A549 (cell line): ENCODE results near the gene PGAP3. TPM values are rescaled to one million over a fixed set of nuclear protein-coding genes. Genes with fewer than 3 reads are reported as not detected.

ENCODE experiments used
- ATAC-seq, 2 experiments: fragments of 200-7000 bp in 1 of 2; fragments of >200 bp in 1 of 2; cut with Nextera tagmentation in 1 of 2; cut with Tn5 transposase in 1 of 2; 3 replicates each; pipeline versions ENCODE4 v1.8.0 to v1.9.1; 2018 to 2020; ENCODE audit warnings: mild to moderate bottlenecking in 1 of 2, moderate library complexity in 1 of 2
- CTCF ChIA-PET: fragments of 300-600 bp; sonication (Branson Sonifier 250); formaldehyde crosslinking; extraction: SDS; loops from one replicate; lab custom pipeline; 2021; ENCODE audit warnings: antibody characterized with exemption, inconsistent platforms; lab: Yijun Ruan, JAX
- POLR2A ChIA-PET: fragments of 350-600 bp; formaldehyde crosslinking; extraction: SDS; loops from one replicate; lab custom pipeline; 2021; ENCODE audit warnings: antibody characterized with exemption, inconsistent platforms; lab: Yijun Ruan, JAX
- DNase-seq, 2 experiments: peaks; one replicate each; pipeline versions ENCODE4 v3.0.0 to v3.0.0-alpha.2; 2011 to 2016; ENCODE audit warnings: low read depth in 1 of 2, low spot score in 1 of 2
- FAIRE-seq: peaks from 2 replicates; lab custom pipeline; 2011; peaks lifted over from hg19 to GRCh38; lab: Jason Lieb, UNC
- H3K27ac ChIP-seq, 2 experiments: fragments of >200 bp; sonication (Bioruptor Twin); formaldehyde crosslinking; 3 replicates each; pipeline ENCODE4 v1.5.1; 2016 to 2017
- H3K4me1 ChIP-seq: fragments of >200 bp; sonication (Bioruptor Twin); formaldehyde crosslinking; 3 replicates; pipeline ENCODE4 v1.6.1; 2016
- H3K4me2 ChIP-seq: fragments of >200 bp; sonication (Bioruptor Twin); formaldehyde crosslinking; 3 replicates; pipeline ENCODE4 v1.6.1; 2016
- H3K4me3 ChIP-seq: fragments of >200 bp; sonication (Bioruptor Twin); formaldehyde crosslinking; 3 replicates; pipeline ENCODE4 v1.5.1; 2016
- H3K9me3 ChIP-seq: fragments of >200 bp; sonication (Bioruptor Twin); formaldehyde crosslinking; 3 replicates; pipeline ENCODE4 v1.6.1; 2016
- ATOH8 ChIP-seq: fragments of 250-450 bp; sonication (Bioruptor Pico); IDR thresholded peaks from 2 replicates; pipeline ENCODE4 v1.5.0; 2020; ENCODE audit warnings: low read depth, mild to moderate bottlenecking, moderate library complexity
- BCL3 ChIP-seq: fragments of >200 bp; sonication (Bioruptor Twin); formaldehyde crosslinking; IDR thresholded peaks from 3 replicates; pipeline ENCODE4 v1.6.1; 2016
- BHLHE40 ChIP-seq: IDR thresholded peaks from 2 replicates; pipeline ENCODE4 v1.6.1; 2012; ENCODE audit warnings: low read depth, low read length, inconsistent platforms
- CHD4 ChIP-seq: fragments of 200-600 bp; sonication (generic); IDR thresholded peaks from 2 replicates; pipeline ENCODE4 v1.6.1; 2016; ENCODE audit warnings: antibody characterized with exemption, mild to moderate bottlenecking, borderline replicate concordance
- E2F6 ChIP-seq: IDR thresholded peaks from 2 replicates; pipeline ENCODE4 v1.6.1; 2012; ENCODE audit warnings: low read depth, borderline replicate concordance
- ESRRA ChIP-seq: fragments of 150-350 bp; IDR thresholded peaks from 2 replicates; pipeline ENCODE4 v1.6.1; 2014; ENCODE audit warnings: mild to moderate bottlenecking, low read length, borderline replicate concordance
- FOSB ChIP-seq: fragments of 250-450 bp; sonication (Bioruptor Pico); IDR thresholded peaks from 2 replicates; pipeline ENCODE4 v1.5.0; 2020; ENCODE audit warnings: mild to moderate bottlenecking, moderate library complexity
- FOSL2 ChIP-seq, 2 experiments: fragments of 450-650 bp in 1 of 2; fragments of >200 bp in 1 of 2; sonication (Bioruptor Twin) in 1 of 2; formaldehyde crosslinking; IDR thresholded peaks; 2 replicates each; pipeline versions ENCODE4 v1.5.0 to v1.6.1; 2016 to 2020; ENCODE audit warnings: mild to moderate bottlenecking in 1 of 2, moderate library complexity in 1 of 2
- FOXS1 ChIP-seq: fragments of 250-450 bp; sonication (Bioruptor Pico); IDR thresholded peaks from 2 replicates; pipeline ENCODE4 v1.5.0; 2020; ENCODE audit warnings: mild to moderate bottlenecking, moderate library complexity
- HES2 ChIP-seq: fragments of >200 bp; sonication (Bioruptor Twin); formaldehyde crosslinking; IDR thresholded peaks from 2 replicates; pipeline ENCODE4 v1.6.1; 2016
- HMGXB4 ChIP-seq: fragments of 250-450 bp; sonication (Bioruptor Pico); IDR thresholded peaks from 2 replicates; pipeline ENCODE4 v1.5.0; 2021; ENCODE audit warnings: mild to moderate bottlenecking, moderate library complexity, borderline replicate concordance
- HOXA7 ChIP-seq: fragments of 250-450 bp; sonication (Bioruptor Pico); IDR thresholded peaks from 2 replicates; pipeline ENCODE4 v1.5.0; 2020; ENCODE audit warnings: mild to moderate bottlenecking, moderate library complexity
- JUN ChIP-seq, 2 experiments: fragments of >200 bp; sonication (Bioruptor Twin); formaldehyde crosslinking; IDR thresholded peaks; 2 replicates in 1 of 2; 3 replicates in 1 of 2; pipeline ENCODE4 v1.6.1; 2016 to 2017
- JUNB ChIP-seq: fragments of >200 bp; sonication (Bioruptor Twin); formaldehyde crosslinking; IDR thresholded peaks from 2 replicates; pipeline ENCODE4 v1.6.1; 2016
- KDM1A ChIP-seq: fragments of 200-600 bp; sonication (generic); IDR thresholded peaks from 2 replicates; pipeline ENCODE4 v1.6.1; 2016; ENCODE audit warnings: low read depth, mild to moderate bottlenecking
- MAFK ChIP-seq: fragments of 450-650 bp; IDR thresholded peaks from 2 replicates; pipeline ENCODE4 v1.6.1; 2014; ENCODE audit not compliant: partially characterized antibody
- MAX ChIP-seq: IDR thresholded peaks from 2 replicates; pipeline ENCODE4 v1.6.1; 2012
- MAZ ChIP-seq: fragments of 150-350 bp; IDR thresholded peaks from 2 replicates; pipeline ENCODE4 v1.6.1; 2014; ENCODE audit warnings: antibody characterized with exemption, low read depth, low read length, borderline replicate concordance
- NR3C1 ChIP-seq: fragments of >200 bp; sonication (Bioruptor Twin); formaldehyde crosslinking; IDR thresholded peaks from 3 replicates; pipeline ENCODE4 v1.6.1; 2017
- PHF8 ChIP-seq: fragments of 200-600 bp; sonication (generic); IDR thresholded peaks from 2 replicates; pipeline ENCODE4 v1.6.1; 2016; ENCODE audit warnings: low read depth, mild to moderate bottlenecking, antibody characterized with exemption, moderate library complexity, borderline replicate concordance
- POLR2A ChIP-seq: IDR thresholded peaks from 2 replicates; pipeline ENCODE4 v1.6.1; 2012; ENCODE audit warnings: mild to moderate bottlenecking, low read length
- RNF2 ChIP-seq: fragments of 200-600 bp; sonication (generic); IDR thresholded peaks from 2 replicates; pipeline ENCODE4 v1.6.1; 2016; ENCODE audit warnings: low read depth, mild to moderate bottlenecking, antibody characterized with exemption, moderate library complexity, borderline replicate concordance
- TFCP2L1 ChIP-seq: fragments of 250-450 bp; sonication (Bioruptor Pico); IDR thresholded peaks from 2 replicates; pipeline ENCODE4 v1.5.0; 2021; ENCODE audit warnings: mild to moderate bottlenecking
- WGBS: methylation state at CpG from one replicate; pipeline ENCODE4 v1.1.6; 2017; ENCODE audit errors: missing lambda C conversion rate; 5-methylcytosine and 5-hydroxymethylcytosine counted together
- polyA plus RNA-seq, 4 experiments: library from polyadenylated mRNA; depleted of rRNA in 3 of 4; stranded (reverse); fragments of >200 nt; fragmentation: RNase III in 1 of 4; extraction: RNeasy Plus Mini Kit Qiagen cat#74134 plus additional on column Dnase treatment in 1 of 4; gene quantifications; 2 replicates in 3 of 4; 3 replicates in 1 of 4; pipeline ENCODE4 v1.2.3, GENCODE V29; 2011 to 2017

The PGAP3 gene
- polyA plus RNA-seq, 2 of the 4 experiments (the other 2 are of a cell fraction), result 7.3 to 8.5 TPM

GRCh38 chr17:39701012-39701783 lies 13.3 kb upstream of the PGAP3 start (continued):
- no peak for TF ChIP-seq MAFK
- TF ChIP-seq HOXA7 (CRISPR knock-in tag), result no peak
- no peak for TF ChIP-seq KDM1A
- TF ChIP-seq RNF2, result no peak
- no peak for TF ChIP-seq CHD4
- no peak for TF ChIP-seq PHF8
- TF ChIP-seq FOXS1 (CRISPR knock-in tag), result no peak
- TF ChIP-seq BHLHE40, result no peak

- peaks cover 59% of the 10 kb centered on the region for H3K4me1 ChIP-seq
- TF ChIP-seq MAZ, result no peak
- no peak for TF ChIP-seq TFCP2L1 (CRISPR knock-in tag)
- no peak for TF ChIP-seq ATOH8 (CRISPR knock-in tag)
- peak; percentile 39; the same call in 1 of the 2 replicates for TF ChIP-seq PHF8
- no peak for TF ChIP-seq E2F6
- TF ChIP-seq JUNB, result no peak
- TF ChIP-seq NR3C1, result no peak
- TF ChIP-seq JUN (IDR thresholded peaks at IDR 0.05), result peak in 1 of 2 experiments; percentile 75; a peak in 2 of 5 replicates
- 0 out of 3 replicates have a peak, but pooled peaks have one; percentile 8 for TF ChIP-seq BCL3
- 0 out of 2 replicates have a peak, but pooled peaks have one; percentile 50 for TF ChIP-seq FOSB (CRISPR knock-in tag)
- ChIA-PET CTCF (interaction anchor here (0.6 to 50.7 kb wide), 16 partner anchors 8 to 63 kb away, joined by 3 to 1391 read pairs (median 6); partner anchors contain the start of genes MIEN1, PGAP3, PNMT and PPP1R1B), POLR2A (interaction anchor here (0.8 to 2.7 kb wide), 11 partner anchors 8 to 48 kb away, joined by 3 to 60 read pairs (median 4); partner anchors contain the start of genes MIEN1 and PGAP3)
- DNase-seq, result peak in 1 of 2 experiments; percentile 66
- 7% methylated on average over 24 of the region's 57 CpGs for WGBS
- peak overlapping the region; percentile 79 to 97 for H3K27ac ChIP-seq
- no peaks in the 10 kb centered on the region for H3K9me3 ChIP-seq
- no peak for FAIRE-seq
- ATAC-seq, result peak; percentile 51 to 62
- H3K4me2 ChIP-seq, result peak overlapping the region; percentile 81
- H3K4me3 ChIP-seq, result peak overlapping the region; percentile 78
Observed at GRCh38 chr17:39700148-39700987, 12.5 kb upstream of the PGAP3 start.

GRCh38 chr17:39699818-39700147 lies 11.9 kb upstream of the PGAP3 start, which contains the start of gene ERBB2:
Gene ERBB2, plus strand, starts transcription at chr17:39700064. Its CDS starts 175 bp downstream, at chr17:39700239.
- Histone ChIP-seq H3K4me1 (peaks cover 59% of the 10 kb centered on the region), H3K4me2 (peak within 1 kb of the TSS; percentile 81), H3K4me3 (peak within 1 kb of the TSS; percentile 78), H3K27ac (peak within 1 kb of the TSS; percentile 79 to 97), H3K9me3 (no peaks in the 10 kb centered on the region)
- peak; percentile 71 to 87 for ATAC-seq
- under 1% methylated on average over 19 of the region's 20 CpGs for WGBS
- peak; percentile 92 to 93 for DNase-seq
- CTCF ChIA-PET, result interaction anchor here (0.6 to 50.7 kb wide), 15 partner anchors 9 to 783 kb away, joined by 3 to 1391 read pairs (median 6); partner anchors contain the start of genes MIEN1, PGAP3, PNMT and PPP1R1B
- POLR2A ChIA-PET, result interaction anchor here (0.8 to 2.7 kb wide), 11 partner anchors 9 to 47 kb away, joined by 3 to 60 read pairs (median 4); partner anchors contain the start of genes MIEN1 and PGAP3
- FAIRE-seq, result peak; percentile 59
- TF ChIP-seq FOSL2 (IDR thresholded peaks at IDR 0.05) (no peak), FOSL2 (CRISPR knock-in tag; IDR thresholded peaks at IDR 0.05) (no peak), E2F6 (0 out of 2 replicates have a peak, but pooled peaks have one; percentile 28), HMGXB4 (CRISPR knock-in tag) (no peak), HES2 (no peak), PHF8 (peak; percentile 53; the same call in 1 of the 2 replicates), ESRRA (no peak), POLR2A (peak; percentile 77), MAZ (peak; percentile 97), JUN (IDR thresholded peaks at IDR 0.05) (peak in 1 of 2 experiments; percentile 57; a peak in 2 of 5 replicates), MAX (peak; percentile 62; the same call in 1 of the 2 replicates)
